Tibial artery (tissue), 4 donors: ENCODE data around the gene TAS2R46.

ENCODE experiments used
- DNase-seq, 2 donors: peaks; one replicate each; pipeline ENCODE4 v3.0.0-alpha.2; 2019
- H3K27ac ChIP-seq, 2 donors: fragments of 200-600 bp; sonication (generic) in 1 of 2; 1 replicate in 1 of 2; 2 replicates in 1 of 2; pipeline ENCODE4 v1.5.1; 2018 to 2019; ENCODE audit warnings: mild to moderate bottlenecking in 1 of 2
- H3K27me3 ChIP-seq, 2 donors: fragments of 200-600 bp; sonication (generic) in 1 of 2; one replicate each; pipeline versions ENCODE4 v1.5.1 to v1.6.0; 2016 to 2019
- H3K36me3 ChIP-seq, 3 donors: fragments of 200-600 bp; sonication (generic) in 2 of 3; one replicate each; pipeline ENCODE4 v1.5.1; 2016 to 2019; ENCODE audit warnings: mild to moderate bottlenecking in 2 of 3
- H3K4me1 ChIP-seq, 4 donors: fragments of 200-600 bp; sonication (generic) in 2 of 4; 1 replicate in 3 of 4; 2 replicates in 1 of 4; pipeline ENCODE4 v1.5.1; 2016 to 2019
- H3K4me3 ChIP-seq, 2 donors: fragments of 200-600 bp; sonication (generic) in 1 of 2; 1 replicate in 1 of 2; 2 replicates in 1 of 2; pipeline ENCODE4 v1.5.1; 2018 to 2019; ENCODE audit warnings: mild to moderate bottlenecking in 2 of 2
- H3K9me3 ChIP-seq, 3 donors: fragments of 200-600 bp; sonication (generic) in 1 of 3; one replicate each; pipeline ENCODE4 v1.5.1; 2016 to 2019
- CTCF ChIP-seq, 2 experiments: fragments of 200-600 bp in 1 of 2; fragments of 450-650 bp in 1 of 2; IDR thresholded peaks; one replicate each; pipeline ENCODE4 v1.5.1; 2017 to 2019; ENCODE audit warnings: antibody characterized with exemption in 2 of 2, mild to moderate bottlenecking in 1 of 2, moderate library complexity in 1 of 2
- intact Hi-C: fragments of 100-400 bp; cut with DNase I; formaldehyde crosslinking; loops from one replicate; pipeline ENCODE4 v1.15.0; 2023; ENCODE audit warnings: low total_unique reads

Gene TAS2R46

GRCh38 chr12:11071414-11071813 is 9.3 kb upstream of the TAS2R46 start:
- DNase-seq, result no peak
- Histone ChIP-seq H3K27ac (no peak overlapping the region), H3K27me3 (no peaks in the 10 kb centered on the region), H3K4me3 (no peak overlapping the region), H3K4me1 (peaks cover 0 to 5% (median 0%) of the 10 kb centered on the region in 4 donors), H3K9me3 (no peaks in the 10 kb centered on the region), H3K36me3 (no peaks in the 10 kb centered on the region)
- intact Hi-C loops, result no loop called here
- TF ChIP-seq CTCF (IDR thresholded peaks at IDR 0.05), result no peak

DNA sequence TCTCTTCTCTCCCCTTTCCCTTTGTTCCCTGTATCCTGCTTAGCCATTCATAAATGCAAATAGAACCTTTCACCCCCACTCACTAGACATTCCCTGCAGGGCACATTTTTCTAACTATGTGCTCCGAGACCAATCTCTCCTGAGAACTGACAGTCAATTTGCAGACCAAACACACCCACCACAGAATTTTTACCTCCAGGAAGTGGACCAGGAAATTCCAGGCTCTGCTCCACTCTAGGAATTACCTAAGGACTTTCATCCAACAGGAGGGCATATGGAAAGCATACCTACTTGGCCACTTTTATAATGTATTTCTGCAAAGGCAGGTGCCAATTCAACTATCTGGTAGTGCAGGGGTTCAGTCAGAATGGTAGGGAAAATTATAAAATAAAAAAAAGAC is 8.9 kb upstream of the TAS2R46 start:
- no peak for DNase-seq
- no peaks in the 10 kb centered on the region for H3K27me3 ChIP-seq
- TF ChIP-seq CTCF (IDR thresholded peaks at IDR 0.05), result no peak
- no peaks in the 10 kb centered on the region for H3K9me3 ChIP-seq
- intact Hi-C loops, result no loop called here
- H3K4me3 ChIP-seq, result no peak overlapping the region
- peaks cover 0 to 5% (median 0%) of the 10 kb centered on the region in 4 donors for H3K4me1 ChIP-seq
- no peak overlapping the region for H3K27ac ChIP-seq
- no peaks in the 10 kb centered on the region for H3K36me3 ChIP-seq

DNA sequence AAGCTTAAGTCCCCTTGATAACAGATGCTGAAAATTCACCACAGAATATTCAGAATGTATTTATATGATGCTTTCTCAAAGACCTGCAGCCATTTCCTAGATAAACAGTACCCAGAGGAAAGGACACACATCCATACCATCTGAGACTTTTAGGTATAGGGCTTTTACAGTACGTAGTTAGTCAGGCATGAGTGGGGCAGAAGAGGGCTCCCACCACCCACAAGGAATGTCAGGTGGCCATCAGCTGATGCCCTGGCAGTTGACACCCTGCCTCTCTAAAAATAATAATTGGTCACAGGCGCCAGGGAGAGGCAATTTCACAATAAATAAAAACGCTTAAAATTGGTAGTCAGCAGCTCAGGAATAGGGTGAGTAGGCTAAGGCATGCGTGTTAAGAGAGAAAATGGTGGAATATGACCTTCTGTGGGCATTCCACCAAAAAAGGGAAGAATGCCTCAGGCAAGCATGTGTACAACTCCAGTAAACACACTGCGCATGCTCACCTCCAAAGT is 7.8 kb upstream of the TAS2R46 start:
- intact Hi-C loops, result no loop called here
- DNase-seq, result no peak
- no peaks in the 10 kb centered on the region for H3K36me3 ChIP-seq
- no peaks in the 10 kb centered on the region for H3K27me3 ChIP-seq
- no peak overlapping the region for H3K27ac ChIP-seq
- no peak for TF ChIP-seq CTCF (IDR thresholded peaks at IDR 0.05)
- peaks cover 0 to 5% (median 0%) of the 10 kb centered on the region in 4 donors for H3K4me1 ChIP-seq
- H3K4me3 ChIP-seq, result no peak overlapping the region
- no peaks in the 10 kb centered on the region for H3K9me3 ChIP-seq

- no peaks in the 10 kb centered on the region for H3K27me3 ChIP-seq
- TF ChIP-seq CTCF (IDR thresholded peaks at IDR 0.05), result no peak
- no peak for DNase-seq
- intact Hi-C loops, result no loop called here
- no peak overlapping the region for H3K27ac ChIP-seq
- H3K36me3 ChIP-seq, result no peaks in the 10 kb centered on the region
- H3K9me3 ChIP-seq, result no peaks in the 10 kb centered on the region
- H3K4me3 ChIP-seq, result no peak overlapping the region
- peaks cover 0 to 5% (median 0%) of the 10 kb centered on the region in 4 donors for H3K4me1 ChIP-seq
Measured at GRCh38 chr12:11067514-11067913, 5.4 kb upstream of the TAS2R46 start.

GRCh38 chr12:11059784-11060183 is 2.3 kb downstream of the TAS2R46 start:
- Histone ChIP-seq H3K27ac (no peak overlapping the region), H3K4me1 (no peaks in the 10 kb centered on the region), H3K9me3 (no peaks in the 10 kb centered on the region), H3K4me3 (no peak overlapping the region), H3K27me3 (no peaks in the 10 kb centered on the region), H3K36me3 (no peaks in the 10 kb centered on the region)
- intact Hi-C loops, result no loop called here
- DNase-seq, result no peak
- no peak for TF ChIP-seq CTCF (IDR thresholded peaks at IDR 0.05)

DNA sequence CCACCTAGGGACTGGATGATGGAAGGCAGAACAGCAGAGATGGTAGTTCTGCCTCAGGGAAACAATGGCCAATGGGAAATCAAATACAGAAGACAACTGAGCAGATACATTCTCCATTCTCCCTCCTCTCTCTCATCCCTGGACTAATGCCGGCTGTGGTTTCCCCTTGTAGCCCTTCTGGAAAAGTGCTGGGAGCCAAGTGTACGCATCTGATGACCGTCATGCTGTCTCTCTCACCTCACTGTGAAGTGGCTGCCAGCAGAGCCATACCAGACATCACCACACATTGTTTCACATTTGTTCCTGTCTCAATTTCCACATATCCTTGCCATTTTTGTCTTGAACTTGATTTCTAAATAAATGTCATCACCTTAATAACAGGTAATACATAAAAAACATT is 3.1 kb downstream of the TAS2R46 start:
- no peak for DNase-seq
- Histone ChIP-seq H3K4me3 (no peak overlapping the region), H3K27ac (no peak overlapping the region), H3K27me3 (no peaks in the 10 kb centered on the region), H3K9me3 (no peaks in the 10 kb centered on the region), H3K36me3 (no peaks in the 10 kb centered on the region), H3K4me1 (no peaks in the 10 kb centered on the region)
- intact Hi-C loops, result no loop called here
- TF ChIP-seq CTCF (IDR thresholded peaks at IDR 0.05), result no peak
